GM12801 (cell line): ENCODE measurements around the gene OOSP2.

Experiments
- CTCF ChIP-seq: IDR thresholded peaks from one replicate; pipeline ENCODE4 v1.5.1; 2011; ENCODE audit warnings: control low read depth; ENCODE audit not compliant: insufficient read length; ENCODE audit errors: extremely low read depth

The OOSP2 gene

GRCh38 chr11:60087239-60087638 lies 47.0 kb downstream of the OOSP2 start:
- no peak for TF ChIP-seq CTCF

- no peak for TF ChIP-seq CTCF
Measured at GRCh38 chr11:60088364-60088763, 48.2 kb downstream of the OOSP2 start, which contains the start of gene MS4A2. TSS of gene MS4A2 (plus strand) at chr11:60088664. CDS start at chr11:60088766, 102 bp downstream.

GRCh38 chr11:60095477-60096120 lies 55.4 kb downstream of the OOSP2 start:
- no peak for TF ChIP-seq CTCF

GRCh38 chr11:60097189-60097588 lies 57.0 kb downstream of the OOSP2 start:
- no peak for TF ChIP-seq CTCF
